ENCODE data around the gene DNAJB8.

DNA sequence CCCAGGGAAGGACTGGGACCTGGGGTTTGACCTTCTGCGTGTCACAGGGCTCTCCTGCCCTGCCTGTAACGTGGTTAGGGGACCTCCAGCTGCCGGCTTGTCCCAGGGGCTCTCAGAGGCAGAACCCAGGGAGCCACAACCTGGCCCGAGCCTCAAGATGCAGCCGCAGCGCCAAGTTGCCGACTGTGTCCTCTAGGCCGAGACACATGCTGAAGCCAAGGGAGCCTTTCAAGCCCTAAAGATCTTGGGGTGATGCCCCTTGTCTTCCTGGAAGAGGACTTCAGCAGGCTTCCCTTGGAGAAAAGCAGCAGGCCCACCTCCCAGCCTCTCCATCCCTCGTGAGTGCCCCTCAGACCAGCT lies 7.2 kb downstream of the DNAJB8 start:
- TF ChIP-seq FOXK2 (conservative IDR thresholded peaks at IDR 0.05 in 1 of 2, IDR thresholded peaks at IDR 0.05 in 1 of 2; ENCODE audit: low read depth in 2 of 2) (no peak), BHLHE40 (IDR thresholded peaks at IDR 0.05; ENCODE audit: low read length) (no peak), SREBF2 (CRISPR knock-in tag; IDR thresholded peaks at IDR 0.05) (no peak), CTCF (IDR thresholded peaks at IDR 0.05 in 2 of 3, conservative IDR thresholded peaks at IDR 0.05 in 1 of 3; ENCODE audit: insufficient read depth in 2 of 3, low read depth in 1 of 3, low read length in 3 of 3) (no peak), FOXA3 (CRISPR knock-in tag; conservative IDR thresholded peaks at IDR 0.05 in 1 of 2, IDR thresholded peaks at IDR 0.05 in 1 of 2) (no peak), CEBPB (tag; IDR thresholded peaks at IDR 0.05) (no peak), ZNF263 (CRISPR knock-in tag; IDR thresholded peaks at IDR 0.05; ENCODE audit: borderline replicate concordance) (no peak), ZNF384 (IDR thresholded peaks at IDR 0.05; ENCODE audit: low read depth, low read length) (no peak), NR2C1 (IDR thresholded peaks at IDR 0.05) (no peak), NR2C1 (tag; IDR thresholded peaks at IDR 0.05) (no peak), MLLT1 (IDR thresholded peaks at IDR 0.05) (no peak)
- TF ChIP-seq, protein P1, sequence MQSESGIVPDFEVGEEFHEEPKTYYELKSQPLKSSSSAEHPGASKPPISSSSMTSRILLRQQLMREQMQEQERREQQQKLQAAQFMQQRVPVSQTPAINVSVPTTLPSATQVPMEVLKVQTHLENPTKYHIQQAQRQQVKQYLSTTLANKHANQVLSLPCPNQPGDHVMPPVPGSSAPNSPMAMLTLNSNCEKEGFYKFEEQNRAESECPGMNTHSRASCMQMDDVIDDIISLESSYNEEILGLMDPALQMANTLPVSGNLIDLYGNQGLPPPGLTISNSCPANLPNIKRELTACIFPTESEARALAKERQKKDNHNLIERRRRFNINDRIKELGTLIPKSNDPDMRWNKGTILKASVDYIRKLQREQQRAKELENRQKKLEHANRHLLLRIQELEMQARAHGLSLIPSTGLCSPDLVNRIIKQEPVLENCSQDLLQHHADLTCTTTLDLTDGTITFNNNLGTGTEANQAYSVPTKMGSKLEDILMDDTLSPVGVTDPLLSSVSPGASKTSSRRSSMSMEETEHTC (IDR thresholded peaks at IDR 0.05), result no peak
- TF ChIP-seq, protein P2, sequence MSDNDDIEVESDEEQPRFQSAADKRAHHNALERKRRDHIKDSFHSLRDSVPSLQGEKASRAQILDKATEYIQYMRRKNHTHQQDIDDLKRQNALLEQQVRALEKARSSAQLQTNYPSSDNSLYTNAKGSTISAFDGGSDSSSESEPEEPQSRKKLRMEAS (CRISPR knock-in tag; IDR thresholded peaks at IDR 0.05), result no peak
- TF ChIP-seq, protein P3, sequence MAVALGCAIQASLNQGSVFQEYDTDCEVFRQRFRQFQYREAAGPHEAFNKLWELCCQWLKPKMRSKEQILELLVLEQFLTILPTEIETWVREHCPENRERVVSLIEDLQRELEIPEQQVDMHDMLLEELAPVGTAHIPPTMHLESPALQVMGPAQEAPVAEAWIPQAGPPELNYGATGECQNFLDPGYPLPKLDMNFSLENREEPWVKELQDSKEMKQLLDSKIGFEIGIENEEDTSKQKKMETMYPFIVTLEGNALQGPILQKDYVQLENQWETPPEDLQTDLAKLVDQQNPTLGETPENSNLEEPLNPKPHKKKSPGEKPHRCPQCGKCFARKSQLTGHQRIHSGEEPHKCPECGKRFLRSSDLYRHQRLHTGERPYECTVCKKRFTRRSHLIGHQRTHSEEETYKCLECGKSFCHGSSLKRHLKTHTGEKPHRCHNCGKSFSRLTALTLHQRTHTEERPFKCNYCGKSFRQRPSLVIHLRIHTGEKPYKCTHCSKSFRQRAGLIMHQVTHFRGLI (CRISPR knock-in tag; IDR thresholded peaks at IDR 0.05), result no peak
- TF ChIP-seq, protein P4, sequence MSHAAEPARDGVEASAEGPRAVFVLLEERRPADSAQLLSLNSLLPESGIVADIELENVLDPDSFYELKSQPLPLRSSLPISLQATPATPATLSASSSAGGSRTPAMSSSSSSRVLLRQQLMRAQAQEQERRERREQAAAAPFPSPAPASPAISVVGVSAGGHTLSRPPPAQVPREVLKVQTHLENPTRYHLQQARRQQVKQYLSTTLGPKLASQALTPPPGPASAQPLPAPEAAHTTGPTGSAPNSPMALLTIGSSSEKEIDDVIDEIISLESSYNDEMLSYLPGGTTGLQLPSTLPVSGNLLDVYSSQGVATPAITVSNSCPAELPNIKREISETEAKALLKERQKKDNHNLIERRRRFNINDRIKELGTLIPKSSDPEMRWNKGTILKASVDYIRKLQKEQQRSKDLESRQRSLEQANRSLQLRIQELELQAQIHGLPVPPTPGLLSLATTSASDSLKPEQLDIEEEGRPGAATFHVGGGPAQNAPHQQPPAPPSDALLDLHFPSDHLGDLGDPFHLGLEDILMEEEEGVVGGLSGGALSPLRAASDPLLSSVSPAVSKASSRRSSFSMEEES (CRISPR knock-in tag; IDR thresholded peaks at IDR 0.05), result no peak

Data from K562 (cell line).